Ovary (tissue), 9 donors: ENCODE results near the gene SPAG16. TPM values are rescaled to one million over a fixed set of nuclear protein-coding genes. Genes with fewer than 3 reads are reported as not detected.

Source experiments
- DNase-seq, 5 donors: peaks; one replicate each; pipeline ENCODE4 v3.0.0-alpha.2; 2019 to 2020
- H3K27ac ChIP-seq, 2 donors: fragments of 200-600 bp; one replicate each; pipeline versions ENCODE4 v1.5.1 to v1.8.0; 2019 to 2022
- H3K27me3 ChIP-seq: fragments of 200-600 bp; one replicate; pipeline ENCODE4 v1.8.0; 2022
- H3K36me3 ChIP-seq: fragments of 200-600 bp; sonication (generic); one replicate; pipeline ENCODE4 v1.5.1; 2019
- H3K4me1 ChIP-seq: one replicate; pipeline ENCODE4 v1.8.1; 2013; ENCODE audit warnings: mild to moderate bottlenecking, moderate library complexity; ENCODE audit not compliant: insufficient read depth
- H3K4me3 ChIP-seq: fragments of 200-600 bp; sonication (generic); one replicate; pipeline ENCODE4 v1.5.1; 2017
- H3K9me3 ChIP-seq, 2 donors: fragments of 200-600 bp in 1 of 2; sonication (generic) in 1 of 2; one replicate each; pipeline versions ENCODE4 v1.5.1 to v1.8.1; 2013 to 2019; ENCODE audit warnings: mild to moderate bottlenecking in 1 of 2, moderate library complexity in 1 of 2
- EP300 ChIP-seq: sonication (generic); formaldehyde crosslinking; IDR thresholded peaks from one replicate; pipeline ENCODE4 v1.6.1; 2017; ENCODE audit warnings: antibody characterized with exemption
- POLR2A ChIP-seq: fragments of 450-650 bp; IDR thresholded peaks from one replicate; pipeline ENCODE4 v1.6.1; 2017; ENCODE audit warnings: antibody characterized with exemption, mild to moderate bottlenecking, moderate library complexity
- WGBS, 3 donors: extraction: QIAGEN DNeasy Blood & Tissue Kit in 1 of 3; methylation state at CpG; one replicate each; pipeline versions ENCODE4 v1.1.5 to v1.1.7; 2013 to 2017; 5-methylcytosine and 5-hydroxymethylcytosine counted together
- intact Hi-C, 4 donors: fragments of 100-400 bp; cut with DNase I; formaldehyde crosslinking; loops; one replicate each; pipeline versions ENCODE4 v1.11.0 to v1.15.1; 2022 to 2023
- polyA plus RNA-seq, 2 donors: library from polyadenylated mRNA; stranded (reverse); fragments of 200-250 nt in 1 of 2; fragments of 350-450 nt in 1 of 2; fragmentation: Illumina TruSeq in 1 of 2; extraction: RNeasy Lipid Tissue Mini Kit (QIAGEN cat#74804) in 1 of 2; gene quantifications; one replicate each; pipeline ENCODE4 v1.2.3, GENCODE V29; 2013 to 2014
- total RNA-seq, 7 donors: library from RNA; depleted of rRNA in 2 of 7; stranded (reverse); fragments of >200 nt in 2 of 7; fragmentation: NEBNext Ultra II Directional in 3 of 7; extraction: Animal tissue kit (Norgen Biotek cat#: 25700) in 3 of 7; gene quantifications; one replicate each; pipeline versions ENCODE4 v1.1.0 to v1.2.4, GENCODE V29; 2016 to 2023
- TF ChIP-seq, protein P1 (sequence below), 3 donors: fragments of 450-650 bp in 2 of 3; fragments of 200-600 bp in 1 of 3; IDR thresholded peaks; one replicate each; pipeline versions ENCODE4 v1.5.1 to v1.8.0; 2016 to 2022; ENCODE audit warnings: antibody characterized with exemption in 3 of 3, mild to moderate bottlenecking in 1 of 3
- donor health status: DM: no; HTN: no; CAD: no; lungs with moderate emphysema.
- donor health status: DM: no; HTN: no; CAD: no.
- donor health status: Bipolar disorder and iron deficiency.
- donor health status: DM: yes; HTN: yes; CAD: no.
- donor health status: DM: no; HTN: no; CAD: no.
- donor health status: DM: yes; HTN: yes; CAD: no.

SPAG16 gene
- total and polyA plus RNA-seq, 9 donors, result 25.2 to 58.7 (median 28.9) TPM

DNA sequence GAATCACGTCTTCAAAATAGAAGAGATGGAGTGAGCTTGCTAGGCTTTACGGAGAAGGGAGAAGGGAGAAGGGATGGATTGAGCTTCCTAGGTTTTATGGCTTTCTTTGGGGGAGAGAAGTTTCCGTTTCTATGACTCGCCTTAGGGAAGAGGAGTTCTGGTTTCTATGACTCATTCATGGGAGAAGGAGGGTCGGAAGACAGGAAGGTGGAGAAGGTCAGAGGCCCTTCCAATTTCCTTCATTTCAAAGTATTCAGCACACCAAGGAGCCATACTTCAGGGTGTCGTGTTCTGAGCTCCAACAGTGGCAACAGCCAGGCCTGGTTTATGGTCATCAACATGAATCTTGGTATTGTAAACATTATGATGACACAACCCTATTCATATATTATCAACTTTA, 841.9 kb downstream of the SPAG16 start:
- Histone ChIP-seq H3K36me3 (no peaks in the 10 kb centered on the region), H3K4me3 (no peak overlapping the region), H3K9me3 (no peaks in the 10 kb centered on the region), H3K27me3 (no peaks in the 10 kb centered on the region), H3K4me1 (no peaks in the 10 kb centered on the region), H3K27ac (no peak overlapping the region)
- intact Hi-C loops, result no loop called here
- DNase-seq, result no peak
- 68 to 77% (median 72%) methylated on average over 6 of the region's 6 CpGs for WGBS, 3 donors
- TF ChIP-seq POLR2A (no peak), EP300 (no peak)
- TF ChIP-seq, protein P1, sequence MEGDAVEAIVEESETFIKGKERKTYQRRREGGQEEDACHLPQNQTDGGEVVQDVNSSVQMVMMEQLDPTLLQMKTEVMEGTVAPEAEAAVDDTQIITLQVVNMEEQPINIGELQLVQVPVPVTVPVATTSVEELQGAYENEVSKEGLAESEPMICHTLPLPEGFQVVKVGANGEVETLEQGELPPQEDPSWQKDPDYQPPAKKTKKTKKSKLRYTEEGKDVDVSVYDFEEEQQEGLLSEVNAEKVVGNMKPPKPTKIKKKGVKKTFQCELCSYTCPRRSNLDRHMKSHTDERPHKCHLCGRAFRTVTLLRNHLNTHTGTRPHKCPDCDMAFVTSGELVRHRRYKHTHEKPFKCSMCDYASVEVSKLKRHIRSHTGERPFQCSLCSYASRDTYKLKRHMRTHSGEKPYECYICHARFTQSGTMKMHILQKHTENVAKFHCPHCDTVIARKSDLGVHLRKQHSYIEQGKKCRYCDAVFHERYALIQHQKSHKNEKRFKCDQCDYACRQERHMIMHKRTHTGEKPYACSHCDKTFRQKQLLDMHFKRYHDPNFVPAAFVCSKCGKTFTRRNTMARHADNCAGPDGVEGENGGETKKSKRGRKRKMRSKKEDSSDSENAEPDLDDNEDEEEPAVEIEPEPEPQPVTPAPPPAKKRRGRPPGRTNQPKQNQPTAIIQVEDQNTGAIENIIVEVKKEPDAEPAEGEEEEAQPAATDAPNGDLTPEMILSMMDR (IDR thresholded peaks at IDR 0.05), result no peak

DNA sequence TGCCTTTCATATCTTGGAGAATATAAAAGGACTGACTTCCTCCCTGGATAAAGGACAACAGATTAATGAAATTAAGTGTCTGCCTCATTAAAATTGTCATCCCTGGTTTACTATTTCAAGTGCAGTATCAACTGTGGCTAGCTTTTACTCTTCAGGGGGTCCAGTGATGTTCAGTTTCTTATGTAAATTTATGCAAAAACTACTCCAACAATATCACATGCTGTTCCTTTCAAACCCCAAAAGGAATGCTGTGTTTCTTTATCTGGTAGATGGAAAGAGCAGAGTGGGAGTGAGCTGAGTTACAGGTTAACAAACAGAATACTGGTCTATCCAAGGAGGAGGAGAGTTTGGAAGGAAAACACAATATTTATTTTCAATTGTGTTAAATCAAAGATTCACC, 842.9 kb downstream of the SPAG16 start:
- no peaks in the 10 kb centered on the region for H3K36me3 ChIP-seq
- intact Hi-C loops, result no loop called here
- no peaks in the 10 kb centered on the region for H3K27me3 ChIP-seq
- TF ChIP-seq, protein P1 (IDR thresholded peaks at IDR 0.05), result no peak
- TF ChIP-seq EP300, result no peak
- no peak for TF ChIP-seq POLR2A
- no peak overlapping the region for H3K27ac ChIP-seq
- H3K4me3 ChIP-seq, result no peak overlapping the region
- DNase-seq, result no peak
- H3K4me1 ChIP-seq, result no peaks in the 10 kb centered on the region
- H3K9me3 ChIP-seq, result no peaks in the 10 kb centered on the region

DNA sequence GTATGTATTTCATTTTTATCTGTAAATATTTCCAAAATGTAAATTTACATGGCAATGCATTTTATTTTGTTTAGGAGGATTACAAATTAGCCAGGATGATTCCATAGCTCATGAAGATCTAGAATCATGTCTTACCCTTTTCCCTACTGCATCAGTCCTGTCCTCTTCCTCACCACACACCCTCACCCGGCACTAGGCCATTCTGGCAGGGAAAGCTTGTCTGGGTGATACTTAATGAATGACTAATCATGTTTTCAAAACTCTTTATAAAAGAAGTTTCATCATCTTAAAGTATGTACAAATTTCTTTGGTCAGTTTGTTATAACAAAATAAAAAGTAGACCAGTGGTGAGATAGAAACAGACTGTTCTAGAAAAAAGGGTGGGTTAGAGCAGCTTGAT, 843.3 kb downstream of the SPAG16 start:
- Histone ChIP-seq H3K4me3 (no peak overlapping the region), H3K4me1 (no peaks in the 10 kb centered on the region), H3K27me3 (no peaks in the 10 kb centered on the region), H3K36me3 (no peaks in the 10 kb centered on the region), H3K27ac (no peak overlapping the region), H3K9me3 (no peaks in the 10 kb centered on the region)
- TF ChIP-seq EP300 (no peak), POLR2A (no peak)
- intact Hi-C loops, result no loop called here
- WGBS, 3 donors, result 10 to 21% (median 20%) methylated on average over 1 of the region's 1 CpG
- DNase-seq, result no peak

DNA sequence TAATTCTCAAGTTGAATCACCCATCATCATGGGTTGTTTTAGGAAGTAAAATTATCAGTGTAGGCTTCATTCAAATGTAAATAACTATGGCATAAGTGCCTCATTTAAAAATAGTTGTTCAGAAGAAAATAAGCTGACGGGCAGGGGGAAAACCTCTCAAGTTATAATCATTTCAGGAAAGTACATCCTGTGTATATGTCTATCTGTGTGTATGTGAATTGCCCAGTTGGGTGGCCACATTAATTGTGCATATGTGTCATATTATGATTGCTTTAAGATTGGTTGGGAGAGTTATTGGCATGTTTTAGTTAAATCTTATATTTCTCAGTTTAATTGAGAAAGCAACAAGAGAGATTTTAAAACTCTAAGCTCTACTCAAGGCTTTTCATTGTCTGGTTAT, 843.8 kb downstream of the SPAG16 start:
- intact Hi-C loops, result no loop called here
- no peak for DNase-seq
- no peaks in the 10 kb centered on the region for H3K4me1 ChIP-seq
- no peak overlapping the region for H3K27ac ChIP-seq
- 65 to 85% (median 68%) methylated on average over 1 of the region's 1 CpG for WGBS, 3 donors
- H3K27me3 ChIP-seq, result no peaks in the 10 kb centered on the region
- no peaks in the 10 kb centered on the region for H3K9me3 ChIP-seq
- H3K4me3 ChIP-seq, result no peak overlapping the region
- TF ChIP-seq POLR2A (no peak), EP300 (no peak)
- TF ChIP-seq, protein P1 (IDR thresholded peaks at IDR 0.05), result no peak
- H3K36me3 ChIP-seq, result no peaks in the 10 kb centered on the region

DNA sequence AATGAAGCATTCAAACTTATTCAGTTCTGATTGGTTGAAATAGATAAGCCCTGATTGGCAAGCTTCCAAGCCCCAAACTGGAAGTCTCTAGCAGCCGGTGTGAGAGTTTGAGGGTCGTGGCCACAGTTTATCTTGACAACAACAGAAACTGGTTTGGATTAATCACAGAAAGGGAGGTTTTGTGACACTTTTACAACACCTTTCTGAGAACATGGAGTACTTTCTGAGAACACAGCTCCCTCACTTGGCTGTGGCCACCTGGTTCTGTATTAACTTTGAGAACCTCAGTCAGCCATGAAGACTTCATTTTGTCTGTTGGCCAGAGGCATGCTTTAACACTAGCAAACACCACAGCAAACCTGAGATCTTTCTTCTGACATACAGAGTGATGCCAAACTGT, 845.9 kb downstream of the SPAG16 start:
- DNase-seq, result no peak

More for the DNA sequence above, 845.9 kb downstream of the SPAG16 start:
- intact Hi-C loops, result no loop called here
- H3K4me1 ChIP-seq, result no peaks in the 10 kb centered on the region
- TF ChIP-seq POLR2A, result no peak
- TF ChIP-seq, protein P1 (IDR thresholded peaks at IDR 0.05), result no peak
- TF ChIP-seq EP300, result no peak
- H3K4me3 ChIP-seq, result no peak overlapping the region
- 26 to 33% (median 26%) methylated on average over 2 of the region's 2 CpGs for WGBS, 3 donors
- H3K27ac ChIP-seq, result no peak overlapping the region
- no peaks in the 10 kb centered on the region for H3K27me3 ChIP-seq
- no peaks in the 10 kb centered on the region for H3K9me3 ChIP-seq
- H3K36me3 ChIP-seq, result no peaks in the 10 kb centered on the region
